Omental fat pad (tissue), 4 donors: ENCODE measurements around the gene CALM1. TPM values are rescaled to one million over a fixed set of nuclear protein-coding genes. Genes with fewer than 3 reads are reported as not detected.
A peak's percentile ranks its signal among the peaks of the same experiment; 100 is the strongest.

Experiments
- ATAC-seq: fragments of 150-250 bp; one replicate; pipeline ENCODE4 v1.9.1; 2016; ENCODE audit warnings: mild to moderate bottlenecking, moderate library complexity; ENCODE audit not compliant: low FRiP score
- DNase-seq: peaks from one replicate; pipeline ENCODE4 v3.0.0-alpha.2; 2019; ENCODE audit warnings: low spot score
- total RNA-seq, 4 donors: library from RNA; depleted of rRNA; stranded (reverse); fragments of >200 nt; gene quantifications; one replicate each; pipeline ENCODE4 v1.1.0, GENCODE V29; 2016
- TF ChIP-seq, protein P1 (sequence below), 3 donors: fragments of 450-650 bp; IDR thresholded peaks; one replicate each; pipeline ENCODE4 v1.5.1; 2016 to 2017; ENCODE audit warnings: antibody characterized with exemption in 3 of 3, mild to moderate bottlenecking in 3 of 3, moderate library complexity in 2 of 3

The CALM1 gene
- total RNA-seq, 4 donors from 2014 or later, result 286 to 443 (median 356) TPM

DNA sequence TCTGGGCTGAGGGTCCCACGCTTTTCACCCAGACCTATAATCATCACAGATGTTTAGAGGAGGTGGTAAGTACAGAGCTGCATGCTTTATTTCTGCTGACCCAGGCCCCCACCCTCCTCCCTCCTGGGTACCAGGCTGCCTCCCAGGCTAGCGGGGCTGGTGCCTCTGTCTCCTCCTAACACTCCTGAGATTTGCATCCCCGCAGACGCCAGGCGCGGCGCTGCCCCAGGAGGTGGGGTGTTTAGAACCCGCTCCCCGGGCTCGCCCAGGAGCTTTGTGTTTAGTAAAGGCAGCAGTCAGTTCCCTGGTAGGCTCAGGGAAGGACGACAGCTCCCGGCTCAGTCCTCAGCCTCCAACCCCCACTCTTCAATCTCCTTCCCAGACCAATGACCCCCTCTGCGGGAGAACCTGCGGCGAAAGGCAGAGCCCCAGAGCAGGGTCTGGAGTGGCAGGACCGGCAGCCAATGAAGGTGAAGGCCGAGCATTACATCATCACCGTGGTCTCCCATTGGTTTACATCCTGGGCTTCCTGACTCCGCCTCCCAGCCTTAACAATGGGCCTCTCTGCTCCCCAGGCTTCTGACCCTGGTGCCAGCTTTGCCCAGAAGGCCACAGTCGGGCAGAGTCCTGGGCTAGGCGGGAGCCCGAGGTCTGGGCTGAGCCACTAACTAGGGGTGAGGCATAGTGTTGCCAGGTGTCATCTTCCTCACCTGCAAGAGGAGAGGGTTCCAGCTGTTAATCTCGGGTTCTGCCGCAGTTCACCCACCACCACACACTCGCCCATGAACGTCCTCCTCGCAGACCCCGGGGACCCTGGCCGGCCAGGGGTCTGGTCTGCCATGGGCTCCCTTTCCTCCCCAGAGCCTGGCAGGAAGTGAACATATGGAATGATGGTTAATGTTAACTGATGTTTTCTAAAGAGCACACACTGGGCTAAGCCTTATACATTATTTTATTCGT is 57.5 kb downstream of the CALM1 start:
- DNase-seq (no peak), ATAC-seq (peak; percentile 45)
- TF ChIP-seq, protein P1, sequence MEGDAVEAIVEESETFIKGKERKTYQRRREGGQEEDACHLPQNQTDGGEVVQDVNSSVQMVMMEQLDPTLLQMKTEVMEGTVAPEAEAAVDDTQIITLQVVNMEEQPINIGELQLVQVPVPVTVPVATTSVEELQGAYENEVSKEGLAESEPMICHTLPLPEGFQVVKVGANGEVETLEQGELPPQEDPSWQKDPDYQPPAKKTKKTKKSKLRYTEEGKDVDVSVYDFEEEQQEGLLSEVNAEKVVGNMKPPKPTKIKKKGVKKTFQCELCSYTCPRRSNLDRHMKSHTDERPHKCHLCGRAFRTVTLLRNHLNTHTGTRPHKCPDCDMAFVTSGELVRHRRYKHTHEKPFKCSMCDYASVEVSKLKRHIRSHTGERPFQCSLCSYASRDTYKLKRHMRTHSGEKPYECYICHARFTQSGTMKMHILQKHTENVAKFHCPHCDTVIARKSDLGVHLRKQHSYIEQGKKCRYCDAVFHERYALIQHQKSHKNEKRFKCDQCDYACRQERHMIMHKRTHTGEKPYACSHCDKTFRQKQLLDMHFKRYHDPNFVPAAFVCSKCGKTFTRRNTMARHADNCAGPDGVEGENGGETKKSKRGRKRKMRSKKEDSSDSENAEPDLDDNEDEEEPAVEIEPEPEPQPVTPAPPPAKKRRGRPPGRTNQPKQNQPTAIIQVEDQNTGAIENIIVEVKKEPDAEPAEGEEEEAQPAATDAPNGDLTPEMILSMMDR (IDR thresholded peaks at IDR 0.05), result no peak

DNA sequence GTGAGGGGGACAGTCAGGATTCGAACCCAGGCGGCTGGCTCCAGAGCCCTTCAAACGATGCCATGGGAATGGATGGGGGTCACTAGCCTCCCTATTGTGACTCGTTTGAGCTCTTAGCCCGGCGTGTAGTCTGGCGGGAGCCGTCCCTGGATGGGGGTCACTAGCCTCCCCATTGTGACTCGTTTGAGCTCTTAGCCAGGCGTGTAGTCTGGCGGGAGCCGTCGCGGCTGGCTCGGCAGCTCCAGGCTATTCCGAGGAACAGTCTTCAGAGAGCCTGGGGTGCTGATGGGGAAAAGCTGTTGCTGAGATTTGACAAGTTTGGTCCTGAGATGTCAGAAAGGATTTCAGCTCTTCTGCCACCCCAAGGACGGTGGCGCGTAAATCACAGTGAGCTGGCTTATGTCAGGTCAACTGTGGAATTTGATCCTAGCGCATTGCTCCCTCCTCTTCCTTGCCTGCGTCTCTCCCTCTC is 58.3 kb downstream of the CALM1 start:
- DNase-seq (no peak), ATAC-seq (no peak)
- TF ChIP-seq, protein P1 (IDR thresholded peaks at IDR 0.05), result no peak

- TF ChIP-seq, protein P1 (IDR thresholded peaks at IDR 0.05), result no peak
- no peak for ATAC-seq
Measured at GRCh38 chr14:90456551-90456950, 59.7 kb downstream of the CALM1 start.

GRCh38 chr14:90457186-90457585 is 60.4 kb downstream of the CALM1 start:
- ATAC-seq (no peak), DNase-seq (no peak)
- TF ChIP-seq, protein P1 (IDR thresholded peaks at IDR 0.05), result no peak

More at GRCh38 chr14:90456551-90456950, 59.7 kb downstream of the CALM1 start:
- no peak for DNase-seq

Other genes with a start within 250 kb of the CALM1 start
- 100 to 1,000 TPM in 3 of 4 donors, 10 to 100 TPM in 1; 96.5 to 138 (median 115) TPM for gene PSMC1, start 140.5 kb upstream of the CALM1 start, total RNA-seq
- gene NRDE2, start 65.1 kb upstream of the CALM1 start, total RNA-seq, result 10 to 100 TPM in 2 of 4 donors, 1 to 10 TPM in 2; 6.3 to 15.4 (median 8.9) TPM